Activated naive CD4-positive, alpha-beta T cell treated with anti-CD3 and anti-CD28 coated beads, Interleukin-2, amount 10 ng/mL, durations not matched to agents 7 days and 5 days (primary cell): ENCODE results near the gene CEP95.
"Not testable (repeated sequence)": the region's sequence is repeated elsewhere in the genome, so short reads cannot be mapped to it uniquely, and the experiment has no call there.

Experiments
- CTCF ChIA-PET: fragments of 350-600 bp; sonication (Branson Sonifier 250); formaldehyde crosslinking; loops from one replicate; lab custom pipeline; 2021; ENCODE audit warnings: antibody characterized with exemption; lab: Charles Lee
- DNase-seq: peaks from one replicate; pipeline ENCODE4 v3.0.0-alpha.2; 2020
- H3K27ac Mint-ChIP-seq: one replicate; pipeline ENCODE4 v1.8.0; 2021; ENCODE audit warnings: mild to moderate bottlenecking, moderate library complexity, mixed read lengths
- H3K27me3 Mint-ChIP-seq: one replicate; pipeline ENCODE4 v1.8.0; 2021; ENCODE audit warnings: mild to moderate bottlenecking, mixed read lengths
- H3K36me3 Mint-ChIP-seq: one replicate; pipeline ENCODE4 v1.8.0; 2021; ENCODE audit warnings: mixed read lengths
- H3K4me1 Mint-ChIP-seq: one replicate; pipeline ENCODE4 v1.8.0; 2021; ENCODE audit warnings: mixed read lengths
- H3K4me3 Mint-ChIP-seq: one replicate; pipeline ENCODE4 v1.8.0; 2021; ENCODE audit warnings: mild to moderate bottlenecking, moderate library complexity, mixed read lengths
- H3K9me3 Mint-ChIP-seq: one replicate; pipeline ENCODE4 v1.8.0; 2021; ENCODE audit warnings: mixed read lengths

CEP95 gene

GRCh38 chr17:64577025-64577424, 70.2 kb downstream of the CEP95 start:
- DNase-seq, H3K9me3 Mint-ChIP-seq, H3K4me3 Mint-ChIP-seq, H3K27me3 Mint-ChIP-seq, H3K27ac Mint-ChIP-seq: not testable (repeated sequence)
- CTCF ChIA-PET: interaction anchor here (0.6 to 0.8 kb wide), 2 partner anchors 26 to 73 kb away, joined by 3 read pairs; no protein-coding TSS in a partner anchor
- peaks cover 18% of the 10 kb centered on the region for H3K4me1 Mint-ChIP-seq
- H3K36me3 Mint-ChIP-seq: peaks cover 20% of the 10 kb centered on the region

- no peaks in the 10 kb centered on the region for H3K9me3 Mint-ChIP-seq
- H3K4me3 Mint-ChIP-seq: no peak overlapping the region
- no peak for DNase-seq
- peaks cover 24% of the 10 kb centered on the region for H3K36me3 Mint-ChIP-seq
- CTCF ChIA-PET: interaction anchor here (1.0 kb wide), 1 partner anchor 277 kb away, joined by 3 read pairs; no protein-coding TSS in a partner anchor
- no peak overlapping the region for H3K27ac Mint-ChIP-seq
- H3K27me3 Mint-ChIP-seq: no peaks in the 10 kb centered on the region
- H3K4me1 Mint-ChIP-seq: peaks cover 7% of the 10 kb centered on the region
Measured at GRCh38 chr17:64579917-64580316, 73.1 kb downstream of the CEP95 start.

GRCh38 chr17:64580384-64581315, 73.9 kb downstream of the CEP95 start:
- Mint-ChIP-seq H3K4me1 (peaks cover 7% of the 10 kb centered on the region), H3K9me3 (no peaks in the 10 kb centered on the region), H3K27me3 (no peaks in the 10 kb centered on the region), H3K4me3 (no peak overlapping the region), H3K36me3 (peaks cover 24% of the 10 kb centered on the region), H3K27ac (no peak overlapping the region)
- CTCF ChIA-PET: no interaction called here
- no peak for DNase-seq

DNA sequence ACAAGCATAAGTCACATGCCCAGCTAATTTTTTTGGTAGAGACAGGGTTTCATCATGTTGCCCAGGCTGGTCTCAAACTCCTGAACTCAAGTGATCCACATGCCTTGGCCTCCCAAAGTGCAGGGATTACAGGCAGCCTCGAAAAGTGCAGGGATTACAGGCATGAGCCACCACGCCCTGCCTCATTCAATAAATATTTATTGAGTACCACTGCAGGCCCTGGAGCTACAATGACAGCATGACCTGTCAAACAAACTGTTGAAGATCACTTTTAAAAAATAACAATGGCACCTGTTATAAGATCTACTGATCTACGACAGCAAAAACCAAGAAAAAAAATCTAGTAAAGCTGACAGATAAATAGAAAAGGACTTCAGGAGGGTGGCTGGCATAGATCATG, 76.3 kb downstream of the CEP95 start:
- no peak overlapping the region for H3K4me3 Mint-ChIP-seq
- DNase-seq: no peak
- H3K36me3 Mint-ChIP-seq: peaks cover 16% of the 10 kb centered on the region
- H3K27me3 Mint-ChIP-seq: no peaks in the 10 kb centered on the region
- H3K4me1 Mint-ChIP-seq: peaks cover 7% of the 10 kb centered on the region
- H3K9me3 Mint-ChIP-seq: no peaks in the 10 kb centered on the region
- CTCF ChIA-PET: interaction anchor here (0.8 kb wide), 1 partner anchor 163 kb away, joined by 3 read pairs; no protein-coding TSS in a partner anchor
- no peak overlapping the region for H3K27ac Mint-ChIP-seq

DNA sequence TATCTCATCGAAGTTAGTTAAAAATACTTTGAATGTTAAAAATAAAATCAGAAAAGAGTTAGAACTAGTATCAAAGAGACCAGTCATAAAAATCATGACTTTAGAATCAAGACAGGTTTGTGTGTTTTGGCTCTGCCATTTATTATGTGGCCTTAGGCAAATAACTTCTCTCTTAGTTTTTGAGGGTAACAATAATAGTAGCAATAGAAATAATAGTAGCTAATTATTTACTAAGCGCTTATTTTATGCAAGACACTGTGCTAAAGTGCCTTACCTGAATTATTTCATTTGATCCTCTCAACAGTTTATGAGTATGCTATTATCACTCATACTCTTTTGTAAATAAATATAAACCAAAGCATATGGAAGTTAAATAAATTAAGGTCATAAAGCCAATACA, 78.4 kb downstream of the CEP95 start:
- no peak for DNase-seq
- CTCF ChIA-PET: no interaction called here
- H3K36me3 Mint-ChIP-seq: peaks cover 13% of the 10 kb centered on the region

More for the DNA sequence above, 78.4 kb downstream of the CEP95 start:
- peaks cover 7% of the 10 kb centered on the region for H3K4me1 Mint-ChIP-seq
- H3K27ac Mint-ChIP-seq: no peak overlapping the region
- no peaks in the 10 kb centered on the region for H3K27me3 Mint-ChIP-seq
- H3K4me3 Mint-ChIP-seq: no peak overlapping the region
- no peaks in the 10 kb centered on the region for H3K9me3 Mint-ChIP-seq
